Measurements from ENCODE around the gene MON2.

DNA sequence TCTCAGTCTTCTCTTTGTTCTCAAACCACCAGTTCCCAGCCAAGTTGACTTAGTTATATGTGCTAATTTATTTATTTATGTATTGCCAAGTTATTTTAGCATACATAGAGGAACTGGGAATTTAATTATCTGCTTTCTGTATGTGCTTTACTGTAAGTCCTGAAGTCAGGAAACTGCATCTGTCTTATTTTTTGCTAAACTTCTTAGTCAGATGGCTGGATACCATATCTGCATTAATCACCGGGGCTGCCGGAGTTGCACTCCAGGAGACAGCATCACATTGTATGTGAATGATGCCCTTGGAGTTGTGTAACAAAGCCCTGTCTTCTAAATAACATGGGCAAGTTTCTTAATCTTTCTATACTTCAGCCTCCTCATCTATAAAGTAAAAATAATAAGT lies 96.2 kb downstream of the MON2 start:
- TF ChIP-seq POLR2A (IDR thresholded peaks at IDR 0.05) = no peak
- TF ChIP-seq, protein P1, sequence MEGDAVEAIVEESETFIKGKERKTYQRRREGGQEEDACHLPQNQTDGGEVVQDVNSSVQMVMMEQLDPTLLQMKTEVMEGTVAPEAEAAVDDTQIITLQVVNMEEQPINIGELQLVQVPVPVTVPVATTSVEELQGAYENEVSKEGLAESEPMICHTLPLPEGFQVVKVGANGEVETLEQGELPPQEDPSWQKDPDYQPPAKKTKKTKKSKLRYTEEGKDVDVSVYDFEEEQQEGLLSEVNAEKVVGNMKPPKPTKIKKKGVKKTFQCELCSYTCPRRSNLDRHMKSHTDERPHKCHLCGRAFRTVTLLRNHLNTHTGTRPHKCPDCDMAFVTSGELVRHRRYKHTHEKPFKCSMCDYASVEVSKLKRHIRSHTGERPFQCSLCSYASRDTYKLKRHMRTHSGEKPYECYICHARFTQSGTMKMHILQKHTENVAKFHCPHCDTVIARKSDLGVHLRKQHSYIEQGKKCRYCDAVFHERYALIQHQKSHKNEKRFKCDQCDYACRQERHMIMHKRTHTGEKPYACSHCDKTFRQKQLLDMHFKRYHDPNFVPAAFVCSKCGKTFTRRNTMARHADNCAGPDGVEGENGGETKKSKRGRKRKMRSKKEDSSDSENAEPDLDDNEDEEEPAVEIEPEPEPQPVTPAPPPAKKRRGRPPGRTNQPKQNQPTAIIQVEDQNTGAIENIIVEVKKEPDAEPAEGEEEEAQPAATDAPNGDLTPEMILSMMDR (IDR thresholded peaks at IDR 0.05) = no peak

Measured in uterus (tissue), 2 donors.